Mesenchymal stem cell (in vitro differentiated cells and primary cell): ENCODE data around the gene SLC6A1.

Experiments used
- DNase-seq: peaks from one replicate; pipeline ENCODE4 v3.0.0-alpha.2; 2013
- H2AFZ ChIP-seq: one replicate; pipeline ENCODE4 v1.6.1; 2013; ENCODE audit warnings: low read depth, mild to moderate bottlenecking, control low read depth, inconsistent platforms, low read length, moderate library complexity
- H2AK5ac ChIP-seq: 2 replicates; pipeline ENCODE4 v1.6.1; 2013; ENCODE audit warnings: low read length, moderate library complexity, mild to moderate bottlenecking, inconsistent platforms; ENCODE audit not compliant: severe bottlenecking
- H2BK120ac ChIP-seq: one replicate; pipeline ENCODE4 v1.6.1; 2013; ENCODE audit warnings: low read depth, mild to moderate bottlenecking, inconsistent platforms, low read length, moderate library complexity
- H2BK12ac ChIP-seq, 2 experiments: one replicate each; pipeline ENCODE4 v1.6.1; 2013; ENCODE audit warnings: inconsistent platforms in 2 of 2, low read length in 2 of 2, mild to moderate bottlenecking in 2 of 2, moderate library complexity in 2 of 2, control low read depth in 1 of 2
- H2BK15ac ChIP-seq: one replicate; pipeline ENCODE4 v1.6.1; 2013; ENCODE audit warnings: mild to moderate bottlenecking, low read depth, inconsistent platforms; ENCODE audit not compliant: poor library complexity, severe bottlenecking
- H2BK5ac ChIP-seq: 2 replicates; pipeline ENCODE4 v1.6.1; 2013; ENCODE audit warnings: low read depth, mild to moderate bottlenecking, low read length, control low read depth, inconsistent platforms; ENCODE audit not compliant: poor library complexity, severe bottlenecking
- H3K14ac ChIP-seq, 2 experiments: one replicate each; pipeline ENCODE4 v1.6.1; 2013; ENCODE audit warnings: inconsistent platforms in 2 of 2, low read length in 2 of 2, control low read depth in 1 of 2, mild to moderate bottlenecking in 1 of 2, moderate library complexity in 1 of 2
- H3K18ac ChIP-seq, 2 experiments: one replicate each; pipeline ENCODE4 v1.6.1; 2013; ENCODE audit warnings: inconsistent platforms in 2 of 2, low read length in 2 of 2, control low read depth in 1 of 2, low read depth in 1 of 2, mild to moderate bottlenecking in 1 of 2
- H3K23ac ChIP-seq, 2 experiments: one replicate each; pipeline ENCODE4 v1.6.1; 2013; ENCODE audit warnings: inconsistent platforms in 2 of 2, low read length in 2 of 2, mild to moderate bottlenecking in 2 of 2, moderate library complexity in 2 of 2, control low read depth in 1 of 2
- H3K27ac ChIP-seq: 2 replicates; pipeline ENCODE4 v1.5.1; 2013; ENCODE audit warnings: mild to moderate bottlenecking, moderate library complexity, low read length, control low read depth, inconsistent platforms; ENCODE audit not compliant: poor library complexity, severe bottlenecking
- H3K27me3 ChIP-seq, 2 experiments: 2 replicates each; pipeline versions ENCODE4 v1.6.1 to v1.7.0; 2013; ENCODE audit warnings: low read length in 2 of 2, mild to moderate bottlenecking in 2 of 2, moderate library complexity in 2 of 2, control low read depth in 1 of 2, inconsistent platforms in 1 of 2; ENCODE audit not compliant: control insufficient read depth in 1 of 2, insufficient read depth in 1 of 2
- H3K36me3 ChIP-seq, 2 experiments: 2 replicates each; pipeline versions ENCODE4 v1.6.1 to v1.7.0; 2013; ENCODE audit warnings: low read length in 2 of 2, control low read depth in 1 of 2, inconsistent platforms in 1 of 2, low read depth in 1 of 2, mild to moderate bottlenecking in 1 of 2; ENCODE audit not compliant: insufficient read depth in 2 of 2, control insufficient read depth in 1 of 2
- H3K4ac ChIP-seq, 2 experiments: one replicate each; pipeline ENCODE4 v1.6.1; 2013; ENCODE audit warnings: inconsistent platforms in 2 of 2, low read length in 2 of 2, mild to moderate bottlenecking in 2 of 2, moderate library complexity in 2 of 2, control low read depth in 1 of 2, low read depth in 1 of 2
- H3K4me1 ChIP-seq: 2 replicates; pipeline ENCODE4 v1.6.1; 2013; ENCODE audit warnings: low read depth, low read length, control low read depth; ENCODE audit not compliant: control insufficient read depth, insufficient read depth
- H3K4me2 ChIP-seq: 2 replicates; pipeline ENCODE4 v1.6.1; 2013; ENCODE audit warnings: low read length, mild to moderate bottlenecking, inconsistent platforms; ENCODE audit not compliant: poor library complexity, severe bottlenecking
- H3K4me3 ChIP-seq, 2 experiments: 2 replicates each; pipeline versions ENCODE4 v1.5.1 to v1.7.0; 2013; ENCODE audit warnings: low read length in 2 of 2, mild to moderate bottlenecking in 2 of 2, control low read depth in 1 of 2, low read depth in 1 of 2; ENCODE audit not compliant: insufficient read depth in 1 of 2
- H3K79me1 ChIP-seq: replicated peaks from 2 replicates; pipeline ENCODE4 v1.6.1; 2013; ENCODE audit warnings: mild to moderate bottlenecking, control low read depth, low read length, inconsistent platforms; ENCODE audit not compliant: poor library complexity, severe bottlenecking
- H3K9ac ChIP-seq: 2 replicates; pipeline ENCODE4 v1.7.0; 2013; ENCODE audit warnings: mild to moderate bottlenecking, low read length, moderate library complexity
- H3K9me3 ChIP-seq: 2 replicates; pipeline ENCODE4 v1.7.0; 2013; ENCODE audit warnings: mild to moderate bottlenecking, low read length; ENCODE audit not compliant: control insufficient read depth
- H4K8ac ChIP-seq: one replicate; pipeline ENCODE4 v1.6.1; 2013; ENCODE audit warnings: inconsistent platforms, mild to moderate bottlenecking, low read length, moderate library complexity
- H4K91ac ChIP-seq: one replicate; pipeline ENCODE4 v1.6.1; 2013; ENCODE audit warnings: mild to moderate bottlenecking, low read length, inconsistent platforms
- WGBS: methylation state at CpG from one replicate; pipeline ENCODE4 v1.1.7; 2013; ENCODE audit warnings: mixed read lengths; 5-methylcytosine and 5-hydroxymethylcytosine counted together

Gene SLC6A1

DNA sequence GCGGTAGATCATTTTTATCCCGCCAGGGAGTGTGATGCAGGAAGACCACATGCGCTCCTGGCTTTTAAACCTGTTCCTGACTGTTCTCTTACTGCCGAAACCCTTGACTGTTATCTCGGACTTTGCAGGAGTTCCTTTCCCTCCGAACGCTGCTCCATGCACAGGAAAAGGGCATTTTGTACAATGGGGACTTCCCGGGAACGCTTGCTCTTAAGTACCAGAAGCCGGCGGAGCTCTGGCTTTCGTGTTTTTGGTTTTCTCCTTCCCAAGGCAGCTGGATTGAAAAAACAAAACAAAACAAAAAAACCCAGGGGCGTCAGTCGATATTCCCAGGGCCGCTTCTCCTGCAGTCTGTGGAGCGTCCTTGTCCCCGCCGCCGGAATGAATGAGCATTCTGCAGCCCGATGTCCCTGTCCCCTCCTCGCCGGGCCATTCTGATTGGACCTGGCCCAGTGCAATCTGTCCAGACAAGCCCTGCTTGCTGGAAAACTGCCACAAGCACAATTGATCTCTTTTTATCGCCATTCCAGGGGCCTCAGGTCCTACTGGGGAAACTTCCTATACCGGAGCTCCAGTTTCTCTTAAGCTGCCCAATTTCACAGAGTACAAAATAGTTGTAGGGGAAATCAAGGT, 44.8 kb downstream of the SLC6A1 start:
- DNase-seq: no peak
- H3K9ac ChIP-seq: no peak overlapping the region
- H2BK120ac ChIP-seq: no peak overlapping the region
- H3K4ac ChIP-seq: no peak overlapping the region
- no peak overlapping the region for H2AFZ ChIP-seq
- no peaks in the 10 kb centered on the region for H3K36me3 ChIP-seq
- H3K14ac ChIP-seq: no peak overlapping the region
- no peak overlapping the region for H3K4me3 ChIP-seq
- H2BK5ac ChIP-seq: no peak overlapping the region
- no peak overlapping the region for H2AK5ac ChIP-seq
- peaks cover 8 to 70% of the 10 kb centered on the region in 2 experiments for H3K27me3 ChIP-seq
- H4K8ac ChIP-seq: no peak overlapping the region
- H3K4me1 ChIP-seq: no peaks in the 10 kb centered on the region
- WGBS: 91% methylated on average over 23 of the region's 24 CpGs
- H3K27ac ChIP-seq: no peak overlapping the region
- H2BK12ac ChIP-seq: no peak overlapping the region
- no peak overlapping the region for H3K18ac ChIP-seq
- no peaks in the 10 kb centered on the region for H3K9me3 ChIP-seq
- H3K4me2 ChIP-seq: no peak overlapping the region
- H4K91ac ChIP-seq: no peak overlapping the region
- no peak overlapping the region for H2BK15ac ChIP-seq
- no peaks in the 10 kb centered on the region for H3K79me1 ChIP-seq
- no peak overlapping the region for H3K23ac ChIP-seq

DNA sequence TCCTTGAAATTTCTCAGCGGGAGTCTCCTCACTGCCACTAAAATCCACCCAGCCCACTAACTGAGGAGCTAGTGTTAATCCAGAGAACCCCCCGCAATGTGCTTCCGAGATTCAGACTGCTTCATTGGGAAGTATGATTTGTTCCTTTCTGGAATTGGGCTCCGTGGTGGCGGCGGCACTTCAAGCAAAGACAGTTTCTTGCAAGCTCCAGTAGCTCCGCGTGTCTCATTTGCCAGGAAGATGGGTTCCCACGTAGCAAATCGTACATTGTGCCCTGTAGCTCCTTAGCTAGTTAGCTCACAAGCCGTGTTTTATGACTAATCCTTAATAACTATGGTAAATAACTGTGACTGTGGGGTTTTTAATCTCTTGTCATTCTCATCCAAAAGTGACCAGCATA, 45.4 kb downstream of the SLC6A1 start:
- H3K27ac ChIP-seq: no peak overlapping the region
- H2BK5ac ChIP-seq: no peak overlapping the region
- H4K91ac ChIP-seq: no peak overlapping the region
- no peak overlapping the region for H3K4me2 ChIP-seq
- H3K14ac ChIP-seq: no peak overlapping the region
- H3K79me1 ChIP-seq: no peaks in the 10 kb centered on the region
- no peak overlapping the region for H4K8ac ChIP-seq
- no peak overlapping the region for H2BK15ac ChIP-seq
- no peak overlapping the region for H2BK12ac ChIP-seq
- H3K23ac ChIP-seq: no peak overlapping the region
- 93% methylated on average over 10 of the region's 11 CpGs for WGBS
- H3K4ac ChIP-seq: no peak overlapping the region
- no peak overlapping the region for H3K18ac ChIP-seq
- H3K9me3 ChIP-seq: no peaks in the 10 kb centered on the region
- H3K27me3 ChIP-seq: peaks cover 10 to 70% of the 10 kb centered on the region in 2 experiments
- no peak overlapping the region for H3K9ac ChIP-seq
- no peak for DNase-seq
- H2AK5ac ChIP-seq: no peak overlapping the region
- no peak overlapping the region for H3K4me3 ChIP-seq
- no peak overlapping the region for H2AFZ ChIP-seq
- no peaks in the 10 kb centered on the region for H3K36me3 ChIP-seq
- H3K4me1 ChIP-seq: no peaks in the 10 kb centered on the region
- no peak overlapping the region for H2BK120ac ChIP-seq

DNA sequence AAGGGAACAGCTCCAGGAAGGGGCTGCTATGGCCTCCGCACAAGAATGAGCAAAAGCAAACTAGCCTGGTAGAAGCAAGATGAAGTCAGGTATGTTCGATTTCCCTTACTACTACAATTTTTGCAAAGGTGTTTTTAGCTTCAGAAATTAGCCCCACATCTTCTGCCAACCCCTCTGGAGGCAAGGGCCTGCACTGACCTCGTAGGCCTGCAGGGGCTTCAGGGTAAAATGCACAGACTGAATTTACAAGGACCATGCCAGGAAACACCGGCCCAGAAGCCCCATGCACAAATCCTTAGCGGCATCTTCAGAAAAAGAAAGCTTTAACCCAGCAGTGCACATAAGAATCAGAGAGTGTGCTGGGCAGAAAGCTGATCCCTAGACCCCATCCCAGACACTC, 53.0 kb downstream of the SLC6A1 start:
- Histone ChIP-seq H3K36me3 (no peaks in the 10 kb centered on the region), H2AFZ (no peak overlapping the region), H2AK5ac (no peak overlapping the region), H3K18ac (no peak overlapping the region), H3K9me3 (no peaks in the 10 kb centered on the region), H2BK5ac (no peak overlapping the region), H2BK15ac (no peak overlapping the region), H3K4me1 (peaks cover 2% of the 10 kb centered on the region), H3K27me3 (peaks cover 40 to 61% of the 10 kb centered on the region in 2 experiments), H3K4me3 (no peak overlapping the region), H3K14ac (no peak overlapping the region), H3K4me2 (no peak overlapping the region), H2BK120ac (no peak overlapping the region), H4K8ac (no peak overlapping the region), H3K23ac (no peak overlapping the region), H3K9ac (no peak overlapping the region), H3K27ac (no peak overlapping the region), H3K79me1 (no peaks in the 10 kb centered on the region), H2BK12ac (no peak overlapping the region), H4K91ac (no peak overlapping the region), H3K4ac (no peak overlapping the region)
- 72% methylated on average over 5 of the region's 5 CpGs for WGBS
- no peak for DNase-seq

DNA sequence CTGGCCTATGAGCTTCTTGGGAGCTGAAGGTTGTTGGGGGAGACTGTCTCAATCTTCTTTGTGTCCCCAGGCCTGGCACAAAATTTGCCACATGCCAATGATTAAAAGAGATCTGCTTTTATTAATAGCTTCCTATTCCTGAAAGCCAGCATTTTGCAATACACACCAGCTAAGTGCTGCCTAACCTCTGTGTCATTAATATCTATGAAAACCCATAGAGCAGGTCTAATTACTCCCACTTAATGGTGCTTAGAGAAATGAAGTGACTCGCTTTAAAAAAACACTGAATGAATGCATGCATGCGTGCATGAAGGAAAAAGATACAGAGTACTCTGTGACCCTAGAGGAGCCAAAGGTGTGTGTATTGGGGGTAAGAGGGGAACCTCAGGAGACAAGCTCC, 55.0 kb downstream of the SLC6A1 start:
- WGBS: 68% methylated on average over 2 of the region's 2 CpGs

More for the DNA sequence above, 55.0 kb downstream of the SLC6A1 start:
- Histone ChIP-seq H3K79me1 (no peaks in the 10 kb centered on the region), H3K23ac (no peak overlapping the region), H3K4me1 (peaks cover 2% of the 10 kb centered on the region), H3K4ac (no peak overlapping the region), H2BK12ac (no peak overlapping the region), H3K14ac (no peak overlapping the region), H3K9ac (no peak overlapping the region), H2AFZ (no peak overlapping the region), H3K18ac (no peak overlapping the region), H4K91ac (no peak overlapping the region), H3K27me3 (peaks cover 52 to 66% of the 10 kb centered on the region in 2 experiments), H4K8ac (no peak overlapping the region), H2AK5ac (no peak overlapping the region), H3K4me2 (no peak overlapping the region), H3K4me3 (no peak overlapping the region), H2BK5ac (no peak overlapping the region), H3K27ac (no peak overlapping the region), H3K36me3 (no peaks in the 10 kb centered on the region), H2BK120ac (no peak overlapping the region), H2BK15ac (no peak overlapping the region), H3K9me3 (no peaks in the 10 kb centered on the region)
- no peak for DNase-seq
